CD14-positive monocyte (primary cell): ENCODE measurements around the gene GRID1. TPM values are rescaled to one million over a fixed set of nuclear protein-coding genes. Genes with fewer than 3 reads are reported as not detected.

Experiments
- DNase-seq, 3 donors: peaks; one replicate each; pipeline ENCODE4 v3.0.0-alpha.2; 2011 to 2022
- H2AFZ ChIP-seq: 2 replicates; pipeline ENCODE4 v1.6.0; 2012; ENCODE audit warnings: mild to moderate bottlenecking, low read depth, low read length, inconsistent platforms; ENCODE audit not compliant: insufficient read depth, poor library complexity, severe bottlenecking
- H3K27ac ChIP-seq, 2 donors: 1 replicate in 1 of 2; 2 replicates in 1 of 2; pipeline ENCODE4 v1.5.1; 2012 to 2013; ENCODE audit warnings: low read length in 2 of 2, control low read depth in 1 of 2, inconsistent platforms in 1 of 2, low read depth in 1 of 2, mild to moderate bottlenecking in 1 of 2
- H3K27me3 ChIP-seq, 2 donors: one replicate each; pipeline versions ENCODE4 v1.6.0 to v1.6.1; 2011 to 2013; ENCODE audit warnings: low read length in 2 of 2; ENCODE audit not compliant: control insufficient read depth in 2 of 2, insufficient read depth in 2 of 2
- H3K36me3 ChIP-seq, 2 donors: replicated peaks in 1 of 2; 1 replicate in 1 of 2; 2 replicates in 1 of 2; pipeline versions ENCODE4 v1.5.1 to v1.6.1; 2012 to 2013; ENCODE audit warnings: low read length in 2 of 2, control low read depth in 1 of 2, inconsistent platforms in 1 of 2, mild to moderate bottlenecking in 1 of 2; ENCODE audit not compliant: insufficient read depth in 2 of 2, control insufficient read depth in 1 of 2
- H3K4me1 ChIP-seq, 2 donors: 1 replicate in 1 of 2; 2 replicates in 1 of 2; pipeline versions ENCODE4 v1.5.1 to v1.6.1; 2012 to 2013; ENCODE audit warnings: low read length in 2 of 2, control low read depth in 1 of 2, inconsistent platforms in 1 of 2, mild to moderate bottlenecking in 1 of 2, moderate library complexity in 1 of 2; ENCODE audit not compliant: insufficient read depth in 2 of 2, control insufficient read depth in 1 of 2
- H3K4me2 ChIP-seq: replicated peaks from 2 replicates; pipeline ENCODE3; 2012; ENCODE audit warnings: low read length, moderate library complexity, mild to moderate bottlenecking; ENCODE audit not compliant: poor library complexity, severe bottlenecking; ENCODE audit errors: extremely low read depth
- H3K4me3 ChIP-seq, 3 experiments: fragments of 200-600 bp in 1 of 3; sonication (generic) in 1 of 3; replicated peaks in 1 of 3; 1 replicate in 2 of 3; 2 replicates in 1 of 3; pipeline ENCODE4 v1.5.1; 2011 to 2013; ENCODE audit warnings: low read length in 3 of 3, mild to moderate bottlenecking in 3 of 3, control low read depth in 2 of 3, low read depth in 2 of 3, inconsistent platforms in 1 of 3, moderate library complexity in 1 of 3
- H3K79me2 ChIP-seq: 2 replicates; pipeline ENCODE4 v1.6.0; 2012; ENCODE audit warnings: mild to moderate bottlenecking, control low read depth, inconsistent platforms, low read length, moderate library complexity; ENCODE audit not compliant: insufficient read depth
- H3K9ac ChIP-seq: 2 replicates; pipeline ENCODE4 v1.6.0; 2017; ENCODE audit warnings: low read length, mild to moderate bottlenecking; ENCODE audit not compliant: insufficient read depth, poor library complexity, severe bottlenecking
- H3K9me3 ChIP-seq, 2 donors: replicated peaks in 1 of 2; 1 replicate in 1 of 2; 2 replicates in 1 of 2; pipeline versions ENCODE4 v1.5.1 to v1.6.1; 2012 to 2013; ENCODE audit warnings: low read length in 2 of 2, control low read depth in 1 of 2; ENCODE audit not compliant: control insufficient read depth in 1 of 2, insufficient read depth in 1 of 2
- H4K20me1 ChIP-seq: 2 replicates; pipeline ENCODE4 v1.6.0; 2012; ENCODE audit warnings: mild to moderate bottlenecking, low read length, control low read depth, moderate library complexity; ENCODE audit not compliant: insufficient read depth
- H3K27ac Mint-ChIP-seq, 7 donors: one replicate each; pipeline ENCODE4 v1.8.0; 2020; ENCODE audit warnings: mild to moderate bottlenecking in 7 of 7, mixed read lengths in 7 of 7, moderate library complexity in 6 of 7, inconsistent platforms in 2 of 7
- H3K27me3 Mint-ChIP-seq, 3 donors: one replicate each; pipeline ENCODE4 v1.8.0; 2021 to 2022; ENCODE audit warnings: low read depth in 3 of 3, mild to moderate bottlenecking in 3 of 3, mixed read lengths in 3 of 3, moderate library complexity in 3 of 3, inconsistent platforms in 1 of 3
- H3K36me3 Mint-ChIP-seq, 2 donors: one replicate each; pipeline ENCODE4 v1.8.0; 2020; ENCODE audit warnings: mixed read lengths in 2 of 2, inconsistent platforms in 1 of 2, mild to moderate bottlenecking in 1 of 2
- H3K4me1 Mint-ChIP-seq: one replicate; pipeline ENCODE4 v1.8.0; 2020; ENCODE audit warnings: mild to moderate bottlenecking, mixed read lengths
- H3K4me3 Mint-ChIP-seq, 2 donors: one replicate each; pipeline ENCODE4 v1.8.0; 2020; ENCODE audit warnings: mild to moderate bottlenecking in 2 of 2, mixed read lengths in 2 of 2, moderate library complexity in 1 of 2
- H3K9me3 Mint-ChIP-seq, 7 donors: one replicate each; pipeline ENCODE4 v1.8.0; 2020 to 2022; ENCODE audit warnings: mixed read lengths in 7 of 7, mild to moderate bottlenecking in 6 of 7, moderate library complexity in 6 of 7, inconsistent platforms in 2 of 7
- WGBS: methylation state at CpG from one replicate; pipeline ENCODE4 v1.1.5; 2013; ENCODE audit warnings: missing lambda C conversion rate; ENCODE audit not compliant: insufficient coverage; 5-methylcytosine and 5-hydroxymethylcytosine counted together
- intact Hi-C, 2 donors: fragments of 100-400 bp; cut with micrococcal nuclease; formaldehyde crosslinking; loops; one replicate each; pipeline versions ENCODE4 v1.15.0 to v1.15.1; 2023
- polyA plus RNA-seq, 3 donors: library from polyadenylated mRNA; depleted of rRNA in 1 of 3; unstranded in 2 of 3; stranded (reverse) in 1 of 3; fragments of 300-500 nt in 2 of 3; fragments of >200 nt in 1 of 3; fragmentation: Illumina TruSeq in 2 of 3; gene quantifications; 1 replicate in 2 of 3; 2 replicates in 1 of 3; pipeline ENCODE4 v1.2.3, GENCODE V29; 2012 to 2021
- TF ChIP-seq, protein P1 (sequence below): fragments of 200-600 bp; IDR thresholded peaks from one replicate; pipeline ENCODE4 v1.8.0; 2022; ENCODE audit warnings: antibody characterized with exemption, mild to moderate bottlenecking

GRID1 gene
- polyA plus RNA-seq, 3 donors: not detected

- no peaks in the 10 kb centered on the region for H3K4me1 ChIP-seq
- intact Hi-C loops: no loop called here
- Mint-ChIP-seq H3K27me3 (peaks cover 0 to 4% (median 3%) of the 10 kb centered on the region in 3 donors), H3K9me3 (no peaks in the 10 kb centered on the region), H3K36me3 (no peaks in the 10 kb centered on the region), H3K4me3 (no peak overlapping the region), H3K4me1 (peaks cover 6% of the 10 kb centered on the region), H3K27ac (no peak overlapping the region)
- H3K27me3 ChIP-seq: no peaks in the 10 kb centered on the region
- TF ChIP-seq, protein P1, sequence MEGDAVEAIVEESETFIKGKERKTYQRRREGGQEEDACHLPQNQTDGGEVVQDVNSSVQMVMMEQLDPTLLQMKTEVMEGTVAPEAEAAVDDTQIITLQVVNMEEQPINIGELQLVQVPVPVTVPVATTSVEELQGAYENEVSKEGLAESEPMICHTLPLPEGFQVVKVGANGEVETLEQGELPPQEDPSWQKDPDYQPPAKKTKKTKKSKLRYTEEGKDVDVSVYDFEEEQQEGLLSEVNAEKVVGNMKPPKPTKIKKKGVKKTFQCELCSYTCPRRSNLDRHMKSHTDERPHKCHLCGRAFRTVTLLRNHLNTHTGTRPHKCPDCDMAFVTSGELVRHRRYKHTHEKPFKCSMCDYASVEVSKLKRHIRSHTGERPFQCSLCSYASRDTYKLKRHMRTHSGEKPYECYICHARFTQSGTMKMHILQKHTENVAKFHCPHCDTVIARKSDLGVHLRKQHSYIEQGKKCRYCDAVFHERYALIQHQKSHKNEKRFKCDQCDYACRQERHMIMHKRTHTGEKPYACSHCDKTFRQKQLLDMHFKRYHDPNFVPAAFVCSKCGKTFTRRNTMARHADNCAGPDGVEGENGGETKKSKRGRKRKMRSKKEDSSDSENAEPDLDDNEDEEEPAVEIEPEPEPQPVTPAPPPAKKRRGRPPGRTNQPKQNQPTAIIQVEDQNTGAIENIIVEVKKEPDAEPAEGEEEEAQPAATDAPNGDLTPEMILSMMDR: no peak
- no peak overlapping the region for H3K27ac ChIP-seq
- H3K4me3 ChIP-seq: no peak overlapping the region
- no peaks in the 10 kb centered on the region for H4K20me1 ChIP-seq
- H3K4me2 ChIP-seq: no peak overlapping the region
- no peak overlapping the region for H3K9ac ChIP-seq
- DNase-seq: no peak
- H3K36me3 ChIP-seq: no peaks in the 10 kb centered on the region
- WGBS: no CpG with 5 or more reads among the region's 3 CpGs
- no peak overlapping the region for H2AFZ ChIP-seq
- no peaks in the 10 kb centered on the region for H3K79me2 ChIP-seq
- H3K9me3 ChIP-seq: no peaks in the 10 kb centered on the region
Measured at GRCh38 chr10:86172301-86172700, 194.3 kb downstream of the GRID1 start.

GRCh38 chr10:86170255-86171108 lies 196.1 kb downstream of the GRID1 start:
- DNase-seq: no peak
- intact Hi-C loops: no loop called here
- H3K9me3 Mint-ChIP-seq: no peaks in the 10 kb centered on the region
- Histone ChIP-seq H3K4me2 (no peak overlapping the region), H3K9ac (no peak overlapping the region), H3K9me3 (no peaks in the 10 kb centered on the region), H3K36me3 (no peaks in the 10 kb centered on the region), H3K4me3 (no peak overlapping the region), H3K4me1 (no peaks in the 10 kb centered on the region), H3K27ac (no peak overlapping the region), H3K79me2 (no peaks in the 10 kb centered on the region), H2AFZ (no peak overlapping the region), H4K20me1 (no peaks in the 10 kb centered on the region), H3K27me3 (no peaks in the 10 kb centered on the region)
- TF ChIP-seq, protein P1: no peak
- H3K4me3 Mint-ChIP-seq: no peak overlapping the region
- WGBS: 45% methylated on average over 11 of the region's 15 CpGs
- H3K27me3 Mint-ChIP-seq: peaks cover 0 to 4% (median 3%) of the 10 kb centered on the region in 3 donors
- H3K4me1 Mint-ChIP-seq: peaks cover 6% of the 10 kb centered on the region
- no peak overlapping the region for H3K27ac Mint-ChIP-seq
- no peaks in the 10 kb centered on the region for H3K36me3 Mint-ChIP-seq
